Measurements from ENCODE around the gene VSTM4. TPM values are rescaled to one million over a fixed set of nuclear protein-coding genes. Genes with fewer than 3 reads are reported as not detected.

Gene VSTM4
- total RNA-seq, 1 donor from 2014 or later = 0.50 TPM

DNA sequence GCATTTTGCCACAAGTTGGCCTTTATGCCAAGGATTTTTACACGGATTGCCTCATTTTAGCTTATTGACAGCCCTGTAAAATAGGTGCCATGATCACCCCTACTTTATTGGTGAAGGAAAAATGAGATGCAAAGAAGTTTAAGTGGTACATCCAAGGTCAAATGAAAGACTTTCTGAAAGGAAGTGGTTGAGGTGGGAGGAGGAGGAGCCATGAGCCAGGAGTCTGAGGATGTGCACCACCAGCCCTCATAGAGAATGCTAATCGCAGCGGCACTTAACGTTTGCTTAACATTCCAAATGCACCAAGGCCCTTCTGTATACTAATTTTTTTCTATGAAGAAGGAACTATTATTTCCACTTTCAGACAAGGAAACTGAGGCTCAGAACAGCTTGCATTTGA is 144.7 kb downstream of the VSTM4 start:
- TF ChIP-seq CTCF (IDR thresholded peaks at IDR 0.05; ENCODE audit: insufficient read depth, low read length, poor library complexity, severe bottlenecking) = no peak
- no peaks in the 10 kb centered on the region for H3K36me3 ChIP-seq (ENCODE audit: control insufficient read depth, insufficient read depth, low read length)
- DNase-seq (ENCODE audit: low read depth) = no peak
- no peak overlapping the region for H3K4me3 ChIP-seq (ENCODE audit: low read depth, low read length)
- H3K27me3 ChIP-seq (ENCODE audit: control insufficient read depth, insufficient read depth, low read length) = peaks cover 2% of the 10 kb centered on the region

GRCh38 chr10:48970046-48970445 is 145.3 kb downstream of the VSTM4 start:
- TF ChIP-seq CTCF (IDR thresholded peaks at IDR 0.05; ENCODE audit: insufficient read depth, low read length, poor library complexity, severe bottlenecking) = no peak
- Histone ChIP-seq H3K4me3 (ENCODE audit: low read depth, low read length) (no peak overlapping the region), H3K27me3 (ENCODE audit: control insufficient read depth, insufficient read depth, low read length) (peaks cover 2% of the 10 kb centered on the region), H3K36me3 (ENCODE audit: control insufficient read depth, insufficient read depth, low read length) (no peaks in the 10 kb centered on the region)
- DNase-seq (ENCODE audit: low read depth) = no peak

DNA sequence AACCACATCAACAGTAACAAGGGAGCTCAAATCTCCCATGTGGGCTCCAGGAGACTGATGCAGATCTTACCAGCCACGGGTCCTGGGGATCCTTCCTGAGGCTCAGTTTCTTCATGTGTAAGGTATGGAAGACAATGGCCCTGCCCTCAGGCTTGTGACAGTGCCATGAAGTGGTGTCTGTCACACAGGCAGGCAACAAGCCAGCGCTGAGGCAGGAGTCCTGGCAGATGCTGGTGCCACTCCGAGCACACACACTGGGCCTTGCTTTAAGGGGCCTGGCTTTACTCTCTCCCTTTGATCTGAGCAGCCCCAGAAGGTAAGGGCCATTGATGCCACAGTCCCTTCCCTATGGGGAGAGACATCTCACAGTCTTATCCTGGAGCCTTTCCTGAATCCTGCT is 147.3 kb downstream of the VSTM4 start:
- Histone ChIP-seq H3K4me3 (ENCODE audit: low read depth, low read length) (no peak overlapping the region), H3K27me3 (ENCODE audit: control insufficient read depth, insufficient read depth, low read length) (peaks cover under 1% of the 10 kb centered on the region), H3K36me3 (ENCODE audit: control insufficient read depth, insufficient read depth, low read length) (no peaks in the 10 kb centered on the region)
- TF ChIP-seq CTCF (IDR thresholded peaks at IDR 0.05; ENCODE audit: insufficient read depth, low read length, poor library complexity, severe bottlenecking) = no peak
- no peak for DNase-seq (ENCODE audit: low read depth)

- no peaks in the 10 kb centered on the region for H3K36me3 ChIP-seq (ENCODE audit: control insufficient read depth, insufficient read depth, low read length)
- no peak for TF ChIP-seq CTCF (IDR thresholded peaks at IDR 0.05; ENCODE audit: insufficient read depth, low read length, poor library complexity, severe bottlenecking)
- no peak overlapping the region for H3K4me3 ChIP-seq (ENCODE audit: low read depth, low read length)
- H3K27me3 ChIP-seq (ENCODE audit: control insufficient read depth, insufficient read depth, low read length) = no peaks in the 10 kb centered on the region
- DNase-seq (ENCODE audit: low read depth) = no peak
These were observed 149.9 kb downstream of the VSTM4 start for GRCh38 chr10:48965460-48965859.

Other genes starting within 250 kb of the VSTM4 start
- gene LRRC18, start 175.7 kb downstream of the VSTM4 start, total RNA-seq = not detected in 2 replicates
- gene FAM170B, start 18.5 kb upstream of the VSTM4 start, total RNA-seq = not detected in 2 replicates
- gene TMEM273, start 72.9 kb upstream of the VSTM4 start, total RNA-seq = 0.42 and 6.3 TPM in 2 replicates
- not detected in 2 replicates for gene C10orf71, start 183.6 kb upstream of the VSTM4 start, total RNA-seq